Measurements from ENCODE around the gene EDA.

The EDA gene

GRCh38 chrX:69740317-69740716 is 124.4 kb downstream of the EDA start:
- no peak overlapping the region for H3K4me3 ChIP-seq (ENCODE audit: low read length)
- TF ChIP-seq CTCF (conservative IDR thresholded peaks at IDR 0.05; ENCODE audit: low read length), result no peak
- no peak for DNase-seq (ENCODE audit: low read depth)

- TF ChIP-seq CTCF (conservative IDR thresholded peaks at IDR 0.05; ENCODE audit: low read length), result no peak
- no peak for DNase-seq (ENCODE audit: low read depth)
- no peak overlapping the region for H3K4me3 ChIP-seq (ENCODE audit: low read length)
Observed at GRCh38 chrX:69741721-69742120, 125.8 kb downstream of the EDA start.

- no peak for DNase-seq (ENCODE audit: low read depth)
- H3K4me3 ChIP-seq (ENCODE audit: low read length), result no peak overlapping the region
- TF ChIP-seq CTCF (conservative IDR thresholded peaks at IDR 0.05; ENCODE audit: low read length), result no peak
Observed at GRCh38 chrX:69746051-69746450, 130.1 kb downstream of the EDA start.

- no peak for DNase-seq (ENCODE audit: low read depth)
- TF ChIP-seq CTCF (conservative IDR thresholded peaks at IDR 0.05; ENCODE audit: low read length), result no peak
- no peak overlapping the region for H3K4me3 ChIP-seq (ENCODE audit: low read length)
Observed at GRCh38 chrX:69748055-69748454, 132.1 kb downstream of the EDA start.

GRCh38 chrX:69759921-69760625 is 144.2 kb downstream of the EDA start:
- TF ChIP-seq CTCF (conservative IDR thresholded peaks at IDR 0.05; ENCODE audit: low read length), result no peak

GRCh38 chrX:69761633-69762032 is 145.7 kb downstream of the EDA start:
- no peak for TF ChIP-seq CTCF (conservative IDR thresholded peaks at IDR 0.05; ENCODE audit: low read length)
- no peak for DNase-seq (ENCODE audit: low read depth)
- H3K4me3 ChIP-seq (ENCODE audit: low read length), result no peak overlapping the region

More at GRCh38 chrX:69759921-69760625, 144.2 kb downstream of the EDA start:
- no peak for DNase-seq (ENCODE audit: low read depth)
- no peak overlapping the region for H3K4me3 ChIP-seq (ENCODE audit: low read length)

- DNase-seq (ENCODE audit: low read depth), result no peak
- no peak overlapping the region for H3K4me3 ChIP-seq (ENCODE audit: low read length)
- no peak for TF ChIP-seq CTCF (conservative IDR thresholded peaks at IDR 0.05; ENCODE audit: low read length)
Observed at GRCh38 chrX:69762340-69762739, 146.4 kb downstream of the EDA start.

Measured in AG10803 (cell line).